Left kidney (tissue), 2 donors: ENCODE measurements around the gene NEURL1B. TPM values are rescaled to one million over a fixed set of nuclear protein-coding genes. Genes with fewer than 3 reads are reported as not detected.

Source experiments
- DNase-seq: peaks from one replicate; pipeline ENCODE4 v3.0.0-alpha.2; 2013
- polyA plus RNA-seq: library from polyadenylated mRNA; unstranded; fragments of 120-200 nt; gene quantifications from one replicate; pipeline ENCODE4 v1.2.1, GENCODE V29; 2013; ENCODE audit not compliant: insufficient read length

NEURL1B gene
- polyA plus RNA-seq, 1 donor, result 14.8 TPM

DNA sequence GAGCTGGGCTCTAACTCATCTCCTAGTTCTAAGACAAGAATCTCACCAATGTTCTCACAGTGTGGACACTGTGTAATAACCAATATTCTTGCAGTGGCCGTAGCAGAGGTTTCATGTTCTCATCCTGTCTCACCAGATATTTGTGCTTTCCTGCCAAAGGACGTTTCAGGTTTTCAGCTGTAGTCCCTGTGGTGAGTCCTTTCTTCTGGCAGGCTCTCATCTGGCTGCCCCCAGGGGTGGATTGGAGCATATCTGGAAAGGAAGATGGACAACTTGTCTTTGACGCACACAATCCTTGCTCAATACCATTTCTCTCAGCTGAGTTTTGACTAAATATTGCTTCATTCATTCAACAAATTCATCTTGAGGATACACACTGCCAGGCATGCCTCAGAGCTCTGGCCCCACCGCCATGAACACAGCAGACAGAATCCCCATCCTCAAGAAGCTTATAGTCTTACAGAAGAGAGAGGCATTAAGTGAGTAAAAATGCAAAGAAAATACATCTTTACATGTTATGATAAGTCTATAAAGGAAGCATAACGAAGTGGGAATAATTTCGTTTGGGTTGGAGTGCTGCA, 33.8 kb upstream of the NEURL1B start:
- DNase-seq, result no peak

DNA sequence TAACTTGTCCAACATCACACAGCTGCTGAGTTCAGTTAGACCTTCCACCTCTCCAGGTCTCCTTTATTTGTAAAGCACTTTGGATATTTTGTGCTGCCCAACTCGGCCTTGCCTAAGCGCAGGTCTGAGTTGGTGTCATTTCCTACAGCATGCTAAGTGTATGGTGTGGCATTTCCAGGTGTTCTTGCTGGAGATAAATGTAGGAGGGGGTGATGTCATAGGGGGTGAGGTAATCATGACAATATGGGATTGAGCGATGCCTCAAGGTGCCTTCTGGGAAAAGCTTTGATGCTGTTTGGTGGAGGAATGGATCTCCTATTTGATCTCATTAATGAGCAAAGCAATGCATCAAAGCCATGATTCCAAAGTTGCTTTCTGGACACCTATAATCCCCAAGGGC, 32.3 kb upstream of the NEURL1B start:
- no peak for DNase-seq

DNA sequence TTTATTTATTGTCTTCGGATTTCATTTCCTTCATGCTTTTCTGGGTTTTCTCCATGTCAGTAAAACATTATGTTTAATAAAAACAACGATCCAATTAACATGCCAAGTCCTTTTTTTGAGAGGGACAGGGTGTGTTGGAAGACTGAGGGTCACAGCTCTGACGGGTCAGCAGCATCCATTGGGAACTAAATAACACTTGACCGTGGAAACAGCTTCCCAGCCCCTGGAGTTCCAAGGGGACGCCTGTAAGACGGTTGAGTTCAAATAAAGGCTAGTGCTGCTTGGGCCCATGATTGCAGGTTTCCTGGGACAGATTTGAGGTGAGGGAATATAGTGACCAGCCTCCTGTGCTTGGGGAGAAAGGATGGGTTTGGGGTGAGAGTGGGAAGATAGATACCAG, 30.4 kb upstream of the NEURL1B start:
- DNase-seq, result no peak

DNA sequence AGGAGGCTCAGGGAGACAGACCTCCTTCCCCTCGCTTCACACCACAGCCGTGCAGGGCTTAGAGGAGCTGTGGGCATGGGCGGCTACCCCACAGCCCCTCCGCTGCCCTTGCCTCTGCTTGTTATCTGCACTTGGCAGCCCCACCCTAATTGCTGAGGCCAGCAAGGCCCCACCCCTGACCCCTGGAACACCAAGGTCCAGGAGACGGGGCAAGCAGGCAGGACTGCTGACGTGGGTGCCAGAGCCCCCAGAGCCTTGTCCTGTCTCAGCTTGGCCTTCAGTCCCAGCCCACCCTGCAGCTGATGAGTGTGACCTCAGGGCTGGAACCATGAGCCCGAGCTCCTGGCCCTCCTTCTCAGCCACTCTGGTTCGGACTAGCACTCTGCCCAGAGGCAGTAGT, 29.1 kb upstream of the NEURL1B start:
- no peak for DNase-seq

DNA sequence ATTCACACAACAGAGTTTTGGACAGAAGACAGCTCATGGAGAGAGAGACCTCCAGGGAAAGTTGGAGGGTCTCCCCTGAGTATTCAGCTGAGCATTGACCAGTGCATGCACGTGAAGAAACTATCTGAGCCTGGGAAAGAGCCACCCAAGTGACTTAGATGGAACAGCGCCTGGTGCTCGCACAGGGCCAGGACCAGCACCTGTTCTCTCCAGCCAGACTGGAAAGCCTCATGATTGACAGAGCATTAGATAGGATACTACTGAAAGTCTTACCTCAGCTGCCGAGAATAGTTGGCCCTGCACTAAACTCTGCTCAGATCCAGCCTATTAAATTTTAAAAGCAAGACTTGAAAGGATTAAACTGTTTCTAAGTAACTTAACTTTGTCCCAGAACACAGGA, 28.3 kb upstream of the NEURL1B start:
- DNase-seq, result no peak

DNA sequence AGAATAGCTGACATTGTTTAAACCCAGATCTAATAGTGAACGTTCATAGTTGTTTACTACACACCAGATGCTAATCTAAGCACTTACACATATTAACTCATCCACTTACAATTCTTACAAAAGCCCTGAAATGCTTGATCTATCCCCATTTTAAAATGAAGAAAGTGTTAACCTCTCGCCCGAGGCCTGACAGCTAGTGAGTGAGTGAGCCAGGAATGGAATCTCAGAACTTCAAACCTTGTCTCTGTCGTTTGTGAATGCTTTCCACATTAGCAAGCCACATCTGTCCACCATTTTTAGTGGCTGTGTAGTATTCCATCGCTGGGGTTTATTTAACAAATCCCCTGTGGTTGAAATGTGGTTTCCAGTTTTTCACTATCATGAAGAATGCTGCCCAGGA, 24.9 kb upstream of the NEURL1B start:
- DNase-seq, result no peak

DNA sequence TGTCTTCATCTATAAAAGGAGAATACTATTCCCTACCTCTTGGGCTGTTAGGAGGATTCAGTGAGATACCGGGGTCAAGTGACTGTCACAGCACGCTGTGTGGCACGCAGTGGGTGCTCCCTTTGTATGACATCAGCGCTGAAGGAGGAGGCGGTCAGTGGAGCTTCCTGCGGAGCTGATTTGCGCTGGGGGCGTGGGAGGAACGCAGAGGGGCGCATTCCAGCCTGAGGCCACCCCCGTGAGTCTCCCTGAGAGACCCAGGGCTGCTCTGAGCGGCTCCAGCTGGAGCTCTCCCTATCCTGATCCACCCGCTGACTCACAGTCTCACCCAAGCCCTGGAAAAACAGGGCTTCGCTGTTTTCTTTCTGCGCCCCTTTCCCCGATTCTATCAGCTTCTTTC, 24.3 kb upstream of the NEURL1B start:
- peak; percentile 57 for DNase-seq

DNA sequence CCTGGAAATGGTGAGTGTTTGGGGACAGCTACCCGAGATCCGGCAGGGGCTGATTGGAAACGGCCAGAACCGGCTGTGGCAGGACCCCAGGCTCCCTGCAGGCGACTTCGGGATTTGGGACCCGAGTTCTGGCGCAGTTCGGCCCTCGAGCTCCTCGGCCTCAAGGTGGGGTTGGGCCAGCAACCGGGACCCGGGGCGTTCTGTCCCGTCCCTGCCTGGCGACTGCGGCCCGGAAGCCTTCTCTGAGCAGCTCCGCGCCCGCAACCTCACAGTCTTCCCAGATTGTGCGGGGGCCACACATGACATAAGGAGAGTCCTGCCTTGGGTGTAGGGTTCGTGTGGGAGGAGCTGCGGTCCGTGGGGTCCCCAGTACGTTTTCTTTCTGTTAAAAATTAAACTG, 23.2 kb upstream of the NEURL1B start:
- DNase-seq, result no peak

DNA sequence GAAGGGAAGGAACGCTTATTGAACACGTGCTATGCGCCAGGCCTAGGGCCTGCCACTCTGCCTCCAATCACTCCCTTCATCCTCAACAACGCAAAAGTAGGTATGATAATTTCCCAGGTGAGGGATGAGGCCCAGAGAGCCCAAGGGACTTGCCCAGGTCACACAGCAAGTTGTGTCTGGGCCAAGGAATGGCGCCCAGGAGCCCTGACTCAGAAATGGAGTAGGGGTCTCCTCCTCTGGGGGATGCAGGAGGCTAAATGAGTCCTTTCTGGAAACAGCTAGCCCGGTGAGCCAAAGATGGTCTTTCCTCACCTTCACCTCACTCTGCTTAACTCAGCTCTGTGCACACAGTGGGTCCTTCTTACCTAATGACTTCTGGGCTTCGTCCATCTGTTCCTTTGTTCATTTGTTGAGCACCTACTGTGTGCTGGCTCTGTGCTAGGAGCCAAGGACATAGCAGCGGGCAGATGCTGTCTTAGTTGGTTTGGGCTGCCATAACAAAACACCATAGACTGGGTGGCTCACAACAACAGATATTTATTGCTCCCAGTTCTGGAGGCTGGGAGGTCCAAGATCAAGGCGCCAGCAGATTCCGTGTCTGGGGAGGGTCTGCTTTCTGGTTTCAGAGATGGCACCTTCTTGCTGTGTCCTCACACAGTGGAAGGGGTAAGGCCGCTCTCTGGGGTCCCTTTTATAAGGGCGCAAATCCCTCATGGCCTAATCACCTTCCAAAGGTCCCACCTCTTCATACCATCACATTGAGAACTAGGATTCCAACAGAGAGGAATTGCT, 22.3 kb upstream of the NEURL1B start:
- no peak for DNase-seq

DNA sequence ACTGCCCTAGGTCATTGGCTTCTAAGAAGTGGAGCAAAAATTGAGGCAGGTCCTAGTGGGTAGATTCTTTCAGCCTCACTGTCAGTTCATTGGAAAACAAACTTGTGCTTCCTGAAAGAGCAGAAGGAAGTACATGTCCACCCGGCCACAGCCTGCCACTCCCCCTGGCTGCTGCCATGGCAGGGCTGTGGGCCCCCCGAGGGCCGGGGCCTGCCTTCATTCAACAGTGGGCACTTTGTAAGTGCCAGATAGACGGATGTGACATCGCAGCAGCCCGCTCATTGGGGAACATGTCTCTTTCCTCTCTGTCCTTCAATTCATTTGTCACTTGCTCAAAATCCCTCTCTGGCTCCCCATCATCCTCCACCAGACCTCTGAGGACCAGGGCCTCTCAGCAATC, 20.6 kb upstream of the NEURL1B start:
- DNase-seq, result no peak

DNA sequence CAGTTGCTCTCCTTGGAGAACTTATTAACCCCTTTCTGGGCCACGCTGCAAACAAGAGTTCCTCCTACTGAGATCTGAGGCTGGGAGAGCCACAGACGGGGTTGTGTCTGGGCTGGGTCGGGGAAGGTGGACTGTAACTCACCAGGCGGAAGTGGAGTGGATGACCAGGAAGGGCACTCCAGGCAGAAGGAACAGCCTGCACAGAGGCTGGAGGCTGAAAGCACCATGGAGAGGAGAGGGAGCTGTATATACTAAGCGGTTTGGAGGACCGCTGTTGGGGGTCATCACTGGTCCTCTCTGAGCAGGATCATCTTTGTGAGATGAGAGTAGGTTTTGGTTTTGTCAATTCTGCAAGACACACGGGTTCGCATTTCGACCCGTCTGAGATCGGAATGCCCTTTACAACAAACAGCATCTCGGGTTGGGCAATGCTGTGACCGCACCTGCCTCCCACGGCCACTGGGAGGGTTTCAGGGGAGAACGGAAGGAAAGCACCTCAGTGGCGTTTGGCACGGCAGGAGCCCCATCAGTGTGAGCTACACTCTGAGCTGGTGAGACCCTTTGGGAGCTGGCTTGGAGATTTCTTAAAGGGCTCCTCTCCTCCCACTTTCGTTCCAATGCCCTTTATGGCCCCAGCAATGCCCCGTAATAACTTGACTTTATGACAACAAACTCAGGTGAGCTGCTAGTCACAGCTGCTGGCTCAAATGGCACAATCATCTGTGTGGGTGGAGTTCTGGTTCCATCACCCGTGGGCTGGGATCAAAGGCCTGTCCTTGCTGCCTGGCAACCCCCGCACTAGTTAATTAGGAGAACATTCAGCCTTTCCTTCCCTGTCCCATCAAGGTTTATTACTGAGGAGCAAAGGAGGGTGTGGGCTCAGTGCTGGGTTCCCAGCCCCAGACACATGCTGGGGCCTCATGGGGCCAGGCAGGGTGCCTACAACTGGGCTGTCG, 18.7 kb upstream of the NEURL1B start:
- no peak for DNase-seq

DNA sequence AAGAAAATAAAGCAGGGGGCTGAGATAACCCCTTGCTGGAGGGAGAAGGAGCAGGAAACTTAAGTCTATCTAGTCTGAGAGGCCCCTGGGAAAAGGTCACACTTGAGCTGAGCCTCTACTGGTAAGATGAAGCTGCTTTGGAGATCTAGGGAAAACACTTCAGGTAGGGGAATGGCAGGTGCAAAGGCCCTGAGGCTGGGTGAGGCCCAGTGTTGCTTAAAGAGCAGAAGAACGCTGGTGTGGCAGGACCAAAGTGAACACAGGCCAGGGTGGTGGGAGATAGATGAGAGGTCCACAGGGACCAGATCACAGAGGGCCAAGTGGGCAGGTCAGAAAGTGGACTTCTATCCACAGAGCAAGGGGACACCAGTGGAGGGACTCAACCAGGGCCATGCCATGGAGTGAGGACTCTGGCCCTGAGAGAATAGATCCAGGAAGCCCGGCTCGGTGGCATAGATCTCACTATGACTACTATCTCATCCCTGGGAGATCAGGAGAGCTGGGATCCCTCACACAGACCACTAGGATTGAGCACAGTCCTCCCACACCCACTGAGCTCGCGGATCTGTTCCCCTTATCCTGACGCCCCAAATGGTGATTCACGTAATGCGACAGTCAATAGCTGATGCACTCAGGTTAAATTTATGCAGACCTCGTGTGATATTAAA, 17.6 kb upstream of the NEURL1B start:
- no peak for DNase-seq

DNA sequence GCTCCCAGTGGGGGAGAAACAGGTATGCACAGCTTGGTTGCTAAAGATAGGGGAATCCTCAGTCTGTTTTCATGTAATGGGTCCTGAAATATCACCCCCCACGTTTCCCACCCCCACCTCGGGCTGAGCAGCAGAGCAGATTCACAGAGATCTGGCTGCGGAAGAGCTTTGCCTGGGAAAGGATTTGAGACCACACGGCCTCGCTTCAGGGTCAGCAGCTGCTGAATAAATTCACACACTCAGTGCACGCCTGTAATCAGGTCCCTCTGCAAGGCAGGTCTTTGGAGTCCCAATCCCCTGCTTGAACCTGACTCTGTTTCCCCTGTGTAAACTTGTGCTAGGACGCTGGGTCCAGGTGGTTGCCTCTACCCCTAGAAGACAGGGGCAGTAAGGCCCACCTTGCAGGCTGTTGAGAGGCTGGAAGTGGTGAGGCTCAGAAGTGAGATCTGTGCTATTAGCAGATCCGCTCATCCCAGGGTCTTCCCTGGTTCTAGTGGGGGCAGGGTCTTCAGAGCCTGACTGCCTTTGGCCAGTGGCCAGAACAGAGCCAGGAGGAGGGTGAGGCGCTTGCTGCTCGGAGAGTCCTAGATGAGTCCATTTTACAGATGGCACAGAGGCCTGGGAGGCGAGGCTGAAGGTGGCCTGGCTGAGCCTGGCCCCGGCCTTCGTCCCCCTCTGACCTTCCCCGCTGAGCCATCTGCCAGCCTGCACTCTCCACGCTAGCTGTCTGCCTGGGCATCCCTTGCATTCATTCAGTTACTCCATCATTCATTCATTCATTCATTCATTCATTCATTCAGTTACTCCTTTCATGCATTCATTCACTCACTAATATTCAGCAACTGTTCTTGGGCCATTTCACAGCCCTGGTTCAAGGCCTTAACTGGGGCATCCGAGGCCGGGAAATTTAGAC, 16.7 kb upstream of the NEURL1B start:
- no peak for DNase-seq

DNA sequence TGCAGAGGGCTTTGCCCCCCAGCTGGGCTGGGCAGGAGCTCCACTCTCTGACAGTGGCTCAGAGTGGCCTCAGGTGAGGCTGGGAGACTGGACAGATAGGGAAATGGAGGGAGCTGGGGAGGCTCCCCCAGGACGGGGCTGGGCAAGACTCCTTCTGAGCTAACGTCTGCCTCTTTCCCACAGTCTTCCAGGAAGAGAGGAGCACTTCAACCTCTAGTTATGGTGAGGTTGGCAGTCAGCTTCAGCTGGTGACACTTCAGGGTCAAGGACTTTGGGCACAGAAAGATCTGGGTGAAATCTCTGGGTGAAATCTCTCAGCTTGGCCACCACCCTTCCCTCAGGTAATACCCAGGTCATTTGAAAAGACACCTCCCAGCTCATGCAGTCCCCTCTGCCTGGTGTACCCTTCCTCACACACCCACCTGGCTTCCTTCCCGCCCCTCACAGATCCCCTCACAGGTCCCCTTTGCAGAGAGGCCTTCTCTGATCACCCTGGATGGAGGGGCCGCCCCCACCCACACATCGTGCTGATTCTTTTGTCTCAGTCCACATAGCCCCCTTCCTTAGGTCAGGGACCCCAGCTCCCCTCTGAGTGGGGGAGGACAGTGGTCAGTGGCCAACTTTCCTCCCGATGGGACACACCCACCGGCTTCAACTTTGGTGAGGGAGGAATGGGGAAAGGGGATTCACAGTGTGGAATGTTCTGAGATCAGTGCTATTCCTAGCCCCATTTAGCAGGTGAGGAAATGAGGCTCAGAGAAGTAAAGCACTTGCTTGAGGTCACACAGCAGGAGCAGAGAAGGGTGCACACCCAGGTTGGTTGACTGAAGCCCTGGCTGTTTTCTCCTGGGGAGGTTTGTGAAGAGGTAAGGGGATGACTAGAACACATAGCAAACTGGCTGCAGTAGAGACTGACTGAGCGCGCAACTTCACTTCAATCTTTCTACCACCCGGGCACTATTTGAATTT, 15.8 kb upstream of the NEURL1B start:
- no peak for DNase-seq

DNA sequence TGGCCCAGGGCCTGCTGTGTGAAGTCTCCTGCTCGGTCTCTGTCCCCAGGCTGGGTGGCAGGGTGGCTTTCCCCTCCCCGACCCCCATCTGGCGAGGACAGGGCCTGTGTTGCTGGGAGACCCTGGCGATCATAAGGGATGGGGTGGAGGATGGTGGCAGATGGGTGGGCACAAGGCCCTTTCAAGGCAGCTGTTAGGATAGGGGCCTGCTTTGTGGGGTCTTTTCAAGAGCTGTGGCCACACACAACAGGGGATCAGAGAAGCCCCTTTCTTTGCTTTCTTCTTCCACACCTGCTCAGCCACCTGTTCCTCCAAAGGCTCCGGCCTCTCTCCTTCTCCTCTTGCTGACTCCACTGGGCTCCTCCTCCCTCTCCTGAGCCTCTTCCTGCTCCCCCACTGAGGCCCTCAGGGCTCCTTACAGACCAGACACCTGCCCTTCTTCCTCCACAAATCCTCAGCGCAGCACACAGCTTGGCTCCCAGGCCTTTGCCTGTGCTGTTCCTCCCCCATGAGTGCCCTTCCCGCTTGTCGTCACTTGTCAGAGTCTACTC, 15.0 kb upstream of the NEURL1B start:
- no peak for DNase-seq

DNA sequence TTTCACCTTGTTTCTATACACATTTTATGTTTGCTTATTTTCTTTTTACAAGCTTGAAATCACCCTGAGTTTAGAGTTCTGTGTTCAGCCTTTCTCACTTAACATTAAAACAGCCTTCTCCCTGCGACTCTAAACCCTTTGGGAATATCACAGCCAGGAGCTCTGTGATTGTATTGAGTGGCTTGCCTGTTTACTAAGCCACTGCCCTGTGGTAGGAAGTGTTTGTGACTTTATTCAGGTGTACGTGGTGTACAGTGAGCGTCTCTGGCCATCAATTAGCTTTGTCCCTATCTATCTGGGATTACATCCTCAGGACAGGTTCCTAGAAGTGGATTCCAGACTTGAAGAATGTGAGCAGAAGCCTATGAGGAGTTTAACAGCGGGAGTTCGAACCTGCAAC, 11.0 kb upstream of the NEURL1B start:
- DNase-seq, result no peak

DNA sequence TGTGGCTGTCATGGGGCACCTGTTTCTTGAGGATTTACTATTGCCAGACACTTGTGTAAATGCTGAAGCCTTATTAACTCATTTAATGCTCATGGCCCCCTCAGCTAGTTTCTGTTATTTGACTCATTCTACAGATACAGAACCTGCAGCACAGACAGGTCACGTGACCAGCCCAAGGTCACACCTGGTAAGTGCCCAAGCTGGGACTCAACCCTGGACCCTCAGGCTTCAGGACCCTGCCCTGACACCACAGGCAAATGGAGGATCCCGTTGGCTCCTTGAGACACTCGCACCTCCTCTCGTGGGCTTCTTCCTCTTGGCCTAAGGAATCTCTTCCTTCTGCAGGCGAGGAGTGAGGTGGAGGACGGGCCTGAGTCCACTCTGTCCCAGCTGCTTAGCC, 10.6 kb upstream of the NEURL1B start:
- DNase-seq, result no peak

DNA sequence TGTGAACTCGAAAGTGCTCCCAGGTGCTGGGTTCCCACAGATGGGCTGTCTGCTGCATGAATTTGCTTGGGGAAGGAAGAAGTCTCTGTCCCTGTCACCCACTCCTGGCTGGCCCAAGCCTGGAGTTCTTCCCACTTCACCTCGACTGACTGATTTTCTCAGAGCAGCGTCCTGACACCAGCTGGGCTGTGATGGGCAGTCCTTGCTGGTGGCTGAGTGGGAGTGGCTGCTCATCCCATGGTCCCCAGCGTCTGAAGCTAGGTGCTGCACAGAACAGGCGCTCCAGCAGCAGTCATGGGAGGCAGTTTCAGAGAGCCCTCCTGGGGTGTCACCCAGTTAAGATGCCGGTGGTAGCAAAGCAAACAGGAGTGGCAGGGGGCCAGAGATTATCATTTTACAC, 10.1 kb upstream of the NEURL1B start:
- no peak for DNase-seq

DNA sequence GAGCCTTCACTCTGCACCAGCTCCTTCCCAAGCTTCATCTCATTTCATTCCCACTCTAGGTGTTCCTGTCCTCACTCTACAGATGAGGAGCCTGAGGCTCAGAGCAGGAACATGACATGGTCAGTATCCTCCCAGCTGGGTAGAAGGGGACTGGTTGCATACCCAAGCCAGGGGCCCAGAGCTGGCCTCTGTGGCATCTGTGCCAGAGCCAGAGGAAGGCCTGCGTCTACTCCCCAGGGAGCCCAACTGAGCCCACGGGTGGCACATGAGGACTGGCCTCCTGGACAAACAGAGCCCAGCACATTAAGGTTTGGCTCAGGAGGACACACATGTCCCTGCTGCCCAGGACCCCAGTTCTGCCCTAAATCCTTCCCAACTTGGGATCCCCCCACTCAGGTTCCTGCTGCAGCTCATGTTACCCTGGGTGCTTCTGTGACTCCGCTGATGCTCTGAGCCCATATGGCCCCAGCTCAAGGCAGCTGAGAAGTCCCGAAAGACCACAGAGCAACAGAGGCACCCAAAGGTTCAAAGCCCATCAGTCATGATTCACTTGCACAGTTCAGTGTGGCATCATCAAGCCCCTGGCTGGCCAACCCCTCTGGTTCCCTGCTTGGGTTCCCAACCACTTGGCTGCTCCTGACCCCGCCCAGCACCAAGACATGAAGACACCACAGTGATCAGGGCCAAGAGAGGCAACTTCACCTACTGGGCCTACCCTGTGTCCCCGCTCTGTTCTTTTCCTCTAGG, 8.5 kb upstream of the NEURL1B start:
- no peak for DNase-seq
